HL-60 (cell line): Measurements from ENCODE around the gene CNGA2.

Experiments
- GABPA ChIP-seq: IDR thresholded peaks from 2 replicates; pipeline ENCODE4 v1.6.1; 2012; ENCODE audit warnings: low read depth
- POLR2AphosphoS5 ChIP-seq: IDR thresholded peaks from 2 replicates; pipeline ENCODE4 v1.6.1; 2012; ENCODE audit warnings: low read depth
- SPI1 ChIP-seq: IDR thresholded peaks from 2 replicates; pipeline ENCODE4 v1.6.1; 2012; ENCODE audit warnings: low read depth, mild to moderate bottlenecking, borderline replicate concordance
- TF ChIP-seq, protein P1 (sequence below): IDR thresholded peaks from one replicate; pipeline ENCODE4 v1.5.1; 2011; ENCODE audit warnings: low read length, control low read depth, inconsistent platforms; ENCODE audit not compliant: insufficient read depth
- TF ChIP-seq, protein P2 (sequence below): IDR thresholded peaks from 2 replicates; pipeline ENCODE4 v1.6.1; 2012; ENCODE audit warnings: low read depth; ENCODE audit not compliant: insufficient replicate concordance

DNA sequence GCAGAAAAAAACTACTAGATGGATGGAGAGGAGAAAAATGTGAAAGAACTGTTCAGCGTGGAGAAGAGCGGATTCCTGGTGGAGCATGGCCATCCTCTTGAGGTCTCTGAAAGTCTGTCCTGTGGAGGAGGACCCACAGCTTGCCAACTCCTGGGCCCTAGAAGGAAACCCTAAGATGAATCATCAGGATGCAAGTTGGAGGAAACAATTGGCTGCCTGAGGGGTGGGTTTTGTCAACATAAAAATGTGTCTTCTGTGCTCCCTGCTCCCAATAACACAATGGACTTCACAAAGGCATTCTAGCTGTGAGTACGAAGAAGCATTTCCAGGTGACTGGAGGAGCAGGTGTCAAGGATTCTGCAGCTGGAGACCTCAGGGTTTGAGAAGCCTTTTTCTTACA lies 37.2 kb downstream of the CNGA2 start:
- TF ChIP-seq, protein P1, sequence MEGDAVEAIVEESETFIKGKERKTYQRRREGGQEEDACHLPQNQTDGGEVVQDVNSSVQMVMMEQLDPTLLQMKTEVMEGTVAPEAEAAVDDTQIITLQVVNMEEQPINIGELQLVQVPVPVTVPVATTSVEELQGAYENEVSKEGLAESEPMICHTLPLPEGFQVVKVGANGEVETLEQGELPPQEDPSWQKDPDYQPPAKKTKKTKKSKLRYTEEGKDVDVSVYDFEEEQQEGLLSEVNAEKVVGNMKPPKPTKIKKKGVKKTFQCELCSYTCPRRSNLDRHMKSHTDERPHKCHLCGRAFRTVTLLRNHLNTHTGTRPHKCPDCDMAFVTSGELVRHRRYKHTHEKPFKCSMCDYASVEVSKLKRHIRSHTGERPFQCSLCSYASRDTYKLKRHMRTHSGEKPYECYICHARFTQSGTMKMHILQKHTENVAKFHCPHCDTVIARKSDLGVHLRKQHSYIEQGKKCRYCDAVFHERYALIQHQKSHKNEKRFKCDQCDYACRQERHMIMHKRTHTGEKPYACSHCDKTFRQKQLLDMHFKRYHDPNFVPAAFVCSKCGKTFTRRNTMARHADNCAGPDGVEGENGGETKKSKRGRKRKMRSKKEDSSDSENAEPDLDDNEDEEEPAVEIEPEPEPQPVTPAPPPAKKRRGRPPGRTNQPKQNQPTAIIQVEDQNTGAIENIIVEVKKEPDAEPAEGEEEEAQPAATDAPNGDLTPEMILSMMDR: no peak
- TF ChIP-seq POLR2AphosphoS5 (no peak), GABPA (no peak), SPI1 (no peak)
- TF ChIP-seq, protein P2, sequence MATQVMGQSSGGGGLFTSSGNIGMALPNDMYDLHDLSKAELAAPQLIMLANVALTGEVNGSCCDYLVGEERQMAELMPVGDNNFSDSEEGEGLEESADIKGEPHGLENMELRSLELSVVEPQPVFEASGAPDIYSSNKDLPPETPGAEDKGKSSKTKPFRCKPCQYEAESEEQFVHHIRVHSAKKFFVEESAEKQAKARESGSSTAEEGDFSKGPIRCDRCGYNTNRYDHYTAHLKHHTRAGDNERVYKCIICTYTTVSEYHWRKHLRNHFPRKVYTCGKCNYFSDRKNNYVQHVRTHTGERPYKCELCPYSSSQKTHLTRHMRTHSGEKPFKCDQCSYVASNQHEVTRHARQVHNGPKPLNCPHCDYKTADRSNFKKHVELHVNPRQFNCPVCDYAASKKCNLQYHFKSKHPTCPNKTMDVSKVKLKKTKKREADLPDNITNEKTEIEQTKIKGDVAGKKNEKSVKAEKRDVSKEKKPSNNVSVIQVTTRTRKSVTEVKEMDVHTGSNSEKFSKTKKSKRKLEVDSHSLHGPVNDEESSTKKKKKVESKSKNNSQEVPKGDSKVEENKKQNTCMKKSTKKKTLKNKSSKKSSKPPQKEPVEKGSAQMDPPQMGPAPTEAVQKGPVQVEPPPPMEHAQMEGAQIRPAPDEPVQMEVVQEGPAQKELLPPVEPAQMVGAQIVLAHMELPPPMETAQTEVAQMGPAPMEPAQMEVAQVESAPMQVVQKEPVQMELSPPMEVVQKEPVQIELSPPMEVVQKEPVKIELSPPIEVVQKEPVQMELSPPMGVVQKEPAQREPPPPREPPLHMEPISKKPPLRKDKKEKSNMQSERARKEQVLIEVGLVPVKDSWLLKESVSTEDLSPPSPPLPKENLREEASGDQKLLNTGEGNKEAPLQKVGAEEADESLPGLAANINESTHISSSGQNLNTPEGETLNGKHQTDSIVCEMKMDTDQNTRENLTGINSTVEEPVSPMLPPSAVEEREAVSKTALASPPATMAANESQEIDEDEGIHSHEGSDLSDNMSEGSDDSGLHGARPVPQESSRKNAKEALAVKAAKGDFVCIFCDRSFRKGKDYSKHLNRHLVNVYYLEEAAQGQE: no peak
